ENCODE results near the gene FKBP15.
"Not testable (repeated sequence)": the region's sequence is repeated elsewhere in the genome, so short reads cannot be mapped to it uniquely, and the experiment has no call there.

The FKBP15 gene

GRCh38 chr9:113148781-113149510 lies 72.1 kb downstream of the FKBP15 start:
- no peak for DNase-seq (ENCODE audit: low read depth, low spot score)

- DNase-seq (ENCODE audit: low read depth, low spot score): no peak
These were observed 72.7 kb downstream of the FKBP15 start for GRCh38 chr9:113148372-113148705.

DNA sequence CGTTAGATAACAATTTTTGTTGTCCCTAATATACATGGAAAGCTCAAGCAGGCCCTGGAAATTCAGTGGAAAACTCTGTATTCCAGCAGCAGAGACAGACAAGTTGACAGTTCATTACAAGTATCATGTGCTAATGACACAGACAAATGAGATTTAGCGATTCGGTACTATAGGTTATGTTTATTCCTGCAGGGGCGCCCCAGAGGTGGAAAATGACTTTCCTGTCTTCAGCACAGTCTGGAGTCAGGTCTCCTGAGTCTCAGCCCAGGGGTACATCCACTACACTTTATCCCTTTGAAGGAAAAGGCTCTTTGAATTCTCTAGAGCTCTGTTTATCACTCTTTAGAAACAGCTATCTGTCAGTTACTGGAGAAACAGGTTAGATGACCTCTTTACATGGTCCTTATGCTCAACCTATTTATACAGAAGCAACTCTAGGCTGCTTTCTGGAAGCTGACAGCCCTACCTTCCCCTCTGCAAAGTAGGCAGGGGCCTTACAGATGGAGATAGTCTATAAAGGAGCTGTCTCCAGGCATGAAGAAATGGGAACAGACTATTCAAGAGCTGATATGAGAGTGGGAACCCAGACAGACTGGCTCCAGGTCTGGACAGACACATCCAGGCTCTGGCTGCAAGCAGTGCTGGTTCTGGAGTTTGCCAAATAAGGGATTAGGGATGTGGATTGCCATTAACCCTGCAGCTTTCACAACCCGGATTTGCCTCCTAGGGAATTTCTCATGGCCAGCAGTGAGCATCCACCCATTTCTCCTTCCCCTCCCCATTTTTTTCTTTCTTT lies 77.4 kb downstream of the FKBP15 start:
- no peak for DNase-seq (ENCODE audit: low read depth, low spot score)

- not testable (repeated sequence) for DNase-seq (ENCODE audit: low read depth, low spot score)
These were observed 80.2 kb downstream of the FKBP15 start for GRCh38 chr9:113140896-113141295.

GRCh38 chr9:113139953-113140352 lies 81.1 kb downstream of the FKBP15 start:
- no peak for DNase-seq (ENCODE audit: low read depth, low spot score)

DNA sequence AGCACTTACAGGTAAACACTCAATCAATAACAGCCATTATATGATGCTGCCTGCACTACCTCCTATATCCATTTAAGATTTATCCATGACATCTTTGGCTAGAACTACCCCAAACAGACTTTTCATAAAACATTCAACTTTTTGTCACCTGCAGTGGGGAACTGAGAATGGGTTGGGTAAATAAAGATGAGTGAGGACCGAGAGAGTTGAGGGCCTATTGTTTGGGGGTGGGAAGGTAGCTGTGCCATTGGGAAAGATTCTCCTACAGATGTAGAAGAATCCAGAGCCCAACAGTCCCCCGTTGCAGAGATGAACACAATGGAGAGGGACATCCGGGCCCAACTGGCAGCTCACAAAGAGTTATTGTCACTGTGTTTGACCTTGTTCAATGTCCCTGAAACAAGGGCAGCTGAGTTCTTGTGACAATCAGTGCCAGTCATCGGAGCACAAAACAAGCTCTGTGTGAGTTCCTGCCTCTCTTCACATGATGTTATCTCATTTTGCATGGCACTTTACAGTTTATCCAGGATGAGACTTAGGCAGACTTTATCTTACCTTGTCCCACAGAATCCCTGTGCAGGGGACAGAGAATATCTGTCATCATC lies 81.8 kb downstream of the FKBP15 start:
- DNase-seq (ENCODE audit: low read depth, low spot score): no peak

- DNase-seq (ENCODE audit: low read depth, low spot score): no peak
These were observed 82.3 kb downstream of the FKBP15 start for GRCh38 chr9:113138760-113139159.

GRCh38 chr9:113137196-113138168 lies 83.6 kb downstream of the FKBP15 start:
- no peak for DNase-seq (ENCODE audit: low read depth, low spot score)

DNA sequence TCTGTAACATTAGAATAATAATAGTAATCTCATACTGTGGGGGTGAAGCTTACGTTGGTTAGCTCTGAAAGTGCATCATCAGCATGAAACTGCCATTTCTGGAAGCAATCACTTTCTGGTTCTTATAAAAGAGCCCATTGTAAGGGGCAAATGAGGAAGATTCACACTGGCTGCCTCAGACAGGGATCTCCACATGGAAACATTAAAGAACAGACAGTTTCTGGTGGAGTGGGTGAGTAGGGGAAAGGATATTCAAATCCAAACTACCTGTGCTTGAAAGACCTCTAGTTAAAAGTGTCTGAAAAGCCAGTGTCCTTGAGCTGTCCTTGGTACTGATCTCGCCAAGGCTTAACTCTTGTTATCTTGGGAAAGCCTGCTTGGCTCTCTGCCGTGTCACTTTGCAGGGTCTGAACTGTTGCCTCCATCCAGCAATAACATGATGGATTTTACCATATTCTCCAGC lies 89.4 kb downstream of the FKBP15 start:
- DNase-seq (ENCODE audit: low read depth, low spot score): peak; percentile 60

DNA sequence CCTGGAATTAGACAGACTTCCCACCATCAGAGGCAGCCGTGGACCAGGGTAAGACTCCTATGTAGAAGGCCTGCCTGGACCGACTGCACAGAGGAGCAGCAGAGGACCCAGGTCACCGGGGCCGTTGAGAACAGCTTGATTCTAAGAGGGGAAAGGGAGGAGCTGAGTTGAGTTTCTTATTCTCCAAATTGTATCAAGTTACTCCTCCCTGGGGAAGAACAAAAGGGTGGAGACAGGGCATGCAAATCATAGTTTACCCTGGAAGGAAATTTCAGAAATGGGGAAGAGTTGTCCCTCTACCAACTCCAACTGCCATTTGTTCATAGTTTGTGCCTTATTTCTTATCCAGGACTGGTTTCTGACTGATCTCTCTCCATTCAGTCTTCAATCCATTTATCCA lies 91.2 kb downstream of the FKBP15 start:
- DNase-seq (ENCODE audit: low read depth, low spot score): no peak

DNA sequence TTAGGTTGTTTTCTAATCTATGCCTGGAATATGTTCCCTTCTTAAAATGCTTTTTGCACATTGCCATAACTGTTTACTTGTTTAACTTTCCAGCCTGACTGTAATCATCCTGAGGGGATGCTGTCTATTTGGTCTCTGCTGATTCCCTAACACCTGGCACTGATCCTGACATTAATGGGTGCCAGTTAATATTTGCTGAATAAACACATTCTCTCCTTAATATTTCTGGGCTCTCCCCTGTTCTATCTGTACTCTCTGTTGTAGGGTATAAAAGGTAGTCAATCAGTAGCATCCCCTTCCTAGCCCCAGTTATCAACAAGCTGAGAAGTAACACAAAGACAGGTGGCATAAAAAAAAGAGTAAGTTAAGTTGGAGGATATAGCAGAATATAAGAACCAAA lies 91.6 kb downstream of the FKBP15 start:
- DNase-seq (ENCODE audit: low read depth, low spot score): no peak

DNA sequence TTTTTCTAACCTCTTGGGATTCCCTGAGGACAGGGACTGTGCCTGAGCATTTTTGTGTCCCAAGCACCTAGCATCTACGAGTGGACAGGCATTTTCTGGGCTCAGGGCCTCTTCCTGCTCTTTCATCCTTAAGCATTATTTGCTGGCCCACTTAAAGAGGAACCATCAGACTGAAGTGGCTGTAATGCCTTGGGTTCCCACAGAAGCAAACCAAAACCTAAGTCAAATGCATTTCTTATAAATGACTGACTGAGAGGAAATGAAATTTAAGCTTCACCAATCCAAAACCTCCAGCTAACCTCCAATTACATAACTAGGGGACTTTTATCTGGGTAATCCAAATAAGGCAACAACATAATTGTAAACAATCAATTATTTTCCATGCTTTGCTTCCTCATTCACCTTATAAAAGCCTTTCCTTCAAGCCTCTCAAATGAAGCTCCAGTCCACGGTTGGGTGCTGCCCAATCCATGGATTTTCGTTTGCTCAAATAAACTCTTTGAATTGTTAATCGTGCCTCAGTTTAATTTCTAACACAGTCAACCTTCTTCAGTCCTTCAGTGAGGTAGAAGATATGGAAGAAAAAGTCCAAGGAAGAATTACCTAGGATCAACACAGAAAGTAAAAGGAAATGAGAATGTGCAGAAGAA lies 95.6 kb downstream of the FKBP15 start:
- no peak for DNase-seq (ENCODE audit: low read depth, low spot score)

GRCh38 chr9:113118829-113119228 lies 102.2 kb downstream of the FKBP15 start:
- DNase-seq (ENCODE audit: low read depth, low spot score): not testable (repeated sequence)
